ENCODE data around the gene CD38. TPM values are rescaled to one million over a fixed set of nuclear protein-coding genes. Genes with fewer than 3 reads are reported as not detected.
A peak's percentile ranks its signal among the peaks of the same experiment; 100 is the strongest.

Gene CD38
- total and polyA plus RNA-seq, 8 donors = 0.99 to 38.4 (median 1.7) TPM

DNA sequence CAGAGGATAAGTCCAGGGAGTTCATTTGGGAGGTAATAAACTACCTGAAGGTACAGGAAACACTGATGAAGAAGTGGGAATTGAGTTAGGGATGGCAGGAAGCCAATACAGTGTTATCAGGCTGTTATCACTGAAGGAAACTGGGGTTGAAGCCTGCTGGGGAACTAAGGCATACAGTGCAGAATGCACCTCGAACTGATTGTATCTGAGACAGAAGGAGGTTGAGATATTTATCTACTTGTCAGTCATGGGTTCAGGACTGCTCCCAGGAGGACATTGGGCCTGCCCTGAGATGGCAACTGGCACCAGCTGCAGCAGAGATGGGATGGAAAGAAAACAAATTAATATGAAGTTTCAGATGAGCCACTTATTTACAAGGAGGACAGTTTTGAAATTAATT, 35.5 kb upstream of the CD38 start:
- no peak overlapping the region for H3K4me3 ChIP-seq
- TF ChIP-seq, protein P1, sequence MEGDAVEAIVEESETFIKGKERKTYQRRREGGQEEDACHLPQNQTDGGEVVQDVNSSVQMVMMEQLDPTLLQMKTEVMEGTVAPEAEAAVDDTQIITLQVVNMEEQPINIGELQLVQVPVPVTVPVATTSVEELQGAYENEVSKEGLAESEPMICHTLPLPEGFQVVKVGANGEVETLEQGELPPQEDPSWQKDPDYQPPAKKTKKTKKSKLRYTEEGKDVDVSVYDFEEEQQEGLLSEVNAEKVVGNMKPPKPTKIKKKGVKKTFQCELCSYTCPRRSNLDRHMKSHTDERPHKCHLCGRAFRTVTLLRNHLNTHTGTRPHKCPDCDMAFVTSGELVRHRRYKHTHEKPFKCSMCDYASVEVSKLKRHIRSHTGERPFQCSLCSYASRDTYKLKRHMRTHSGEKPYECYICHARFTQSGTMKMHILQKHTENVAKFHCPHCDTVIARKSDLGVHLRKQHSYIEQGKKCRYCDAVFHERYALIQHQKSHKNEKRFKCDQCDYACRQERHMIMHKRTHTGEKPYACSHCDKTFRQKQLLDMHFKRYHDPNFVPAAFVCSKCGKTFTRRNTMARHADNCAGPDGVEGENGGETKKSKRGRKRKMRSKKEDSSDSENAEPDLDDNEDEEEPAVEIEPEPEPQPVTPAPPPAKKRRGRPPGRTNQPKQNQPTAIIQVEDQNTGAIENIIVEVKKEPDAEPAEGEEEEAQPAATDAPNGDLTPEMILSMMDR (IDR thresholded peaks at IDR 0.05) = no peak
- no peaks in the 10 kb centered on the region for H3K27me3 ChIP-seq
- H3K27ac ChIP-seq = no peak overlapping the region
- no peaks in the 10 kb centered on the region for H3K4me1 ChIP-seq
- H3K9me3 ChIP-seq = peaks cover 0 to 13% of the 10 kb centered on the region in 2 donors
- intact Hi-C loops (cut with DNase I) = no loop called here
- peaks cover 0 to 5% of the 10 kb centered on the region in 2 donors for H3K36me3 ChIP-seq
- ATAC-seq (no peak), DNase-seq (no peak)

DNA sequence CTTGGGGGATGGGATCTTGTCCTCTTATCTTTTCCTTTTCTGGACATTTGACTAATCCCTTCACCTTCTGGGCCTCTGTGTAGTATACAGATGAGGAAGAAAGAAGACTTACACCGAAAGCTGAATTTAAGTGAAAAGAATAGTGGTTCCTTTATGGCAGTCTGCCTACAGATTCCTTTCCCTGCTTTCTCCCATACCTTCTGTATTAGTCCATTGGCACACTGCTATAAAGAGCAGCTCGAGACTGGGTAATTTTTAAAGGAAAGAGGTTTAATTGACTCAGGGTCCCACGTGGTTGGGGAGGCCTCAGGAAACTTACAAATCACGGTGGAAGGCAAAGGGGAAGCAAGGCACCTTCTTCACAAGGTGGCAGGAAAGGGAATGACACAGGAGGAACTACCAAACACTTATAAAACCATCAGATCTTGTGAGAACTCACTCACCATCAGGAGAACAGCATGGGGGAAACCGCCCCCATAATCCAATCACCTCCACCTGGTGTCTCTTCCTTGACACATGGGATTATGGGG, 34.0 kb upstream of the CD38 start:
- peaks cover 0 to 13% of the 10 kb centered on the region in 2 donors for H3K9me3 ChIP-seq
- no peak overlapping the region for H3K27ac ChIP-seq
- DNase-seq = no peak
- no peak overlapping the region for H3K4me3 ChIP-seq
- TF ChIP-seq, protein P1 (IDR thresholded peaks at IDR 0.05) = no peak
- no peak for ATAC-seq
- intact Hi-C loops (cut with DNase I) = no loop called here
- H3K4me1 ChIP-seq = no peaks in the 10 kb centered on the region
- no peaks in the 10 kb centered on the region for H3K27me3 ChIP-seq
- no peaks in the 10 kb centered on the region for H3K36me3 ChIP-seq

DNA sequence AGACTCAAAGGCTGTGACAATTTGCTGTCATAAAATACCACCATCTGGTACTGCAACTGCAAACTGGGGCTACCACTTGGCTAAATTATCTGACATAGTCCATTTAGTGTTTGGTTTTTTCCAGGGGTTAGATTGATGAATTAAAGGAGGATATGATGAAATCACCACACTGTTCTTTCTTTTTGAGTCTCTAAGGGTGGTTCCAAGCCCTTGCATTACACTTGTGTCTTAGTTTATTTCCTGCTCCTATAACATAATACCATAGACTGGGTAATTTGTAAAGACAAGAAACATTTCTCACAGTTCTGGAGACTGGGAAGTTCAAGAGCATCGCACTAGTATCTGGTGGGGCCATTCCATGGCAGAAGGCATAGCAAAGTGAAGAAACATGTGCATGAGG, 32.0 kb upstream of the CD38 start:
- Histone ChIP-seq H3K4me1 (no peaks in the 10 kb centered on the region), H3K36me3 (no peaks in the 10 kb centered on the region), H3K27me3 (no peaks in the 10 kb centered on the region), H3K4me3 (no peak overlapping the region), H3K9me3 (peaks cover 0 to 12% of the 10 kb centered on the region in 2 donors), H3K27ac (no peak overlapping the region)
- ATAC-seq (no peak), DNase-seq (no peak)
- TF ChIP-seq, protein P1 (IDR thresholded peaks at IDR 0.05) = no peak
- intact Hi-C loops (cut with DNase I) = no loop called here

DNA sequence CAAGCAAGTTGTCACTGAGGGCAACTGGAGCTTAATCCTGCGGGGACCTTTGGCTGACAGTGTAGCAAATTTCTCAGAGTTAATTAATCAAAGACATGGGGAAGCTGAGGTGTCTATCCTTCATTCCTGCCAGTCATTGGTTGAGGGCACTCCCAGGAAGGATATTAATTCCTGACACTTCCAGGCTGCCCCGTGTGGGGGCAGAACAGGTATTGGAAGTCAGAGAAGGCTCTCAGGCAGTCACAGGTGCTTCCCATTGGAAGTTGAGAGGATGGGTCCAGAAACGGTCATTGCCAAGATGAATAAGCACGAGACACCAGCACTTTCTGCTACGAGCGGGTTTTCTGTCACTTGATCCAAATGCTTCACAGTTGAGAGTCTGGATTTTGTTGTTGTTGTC, 29.1 kb upstream of the CD38 start:
- TF ChIP-seq, protein P1 (IDR thresholded peaks at IDR 0.05) = no peak
- intact Hi-C loops (cut with DNase I) = no loop called here

DNA sequence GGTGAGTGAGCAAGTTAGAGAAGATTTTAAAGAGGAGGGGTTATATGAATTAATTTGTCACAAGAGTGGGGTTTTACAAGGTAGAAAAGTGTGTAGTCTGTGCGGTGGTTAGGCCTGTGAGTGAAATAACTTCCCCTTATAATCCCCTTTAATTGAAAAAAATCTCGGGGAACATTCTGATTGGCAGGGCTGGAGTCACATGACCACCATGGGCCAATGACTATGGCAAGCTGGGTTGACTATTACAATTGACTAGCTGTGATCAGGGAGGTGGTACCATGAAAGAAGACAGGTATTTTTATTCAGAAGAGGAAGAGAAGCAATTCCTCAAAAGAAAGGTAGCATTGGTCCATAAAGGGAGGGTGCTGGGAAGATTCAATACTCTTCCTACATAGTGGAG, 27.0 kb upstream of the CD38 start:
- DNase-seq (no peak), ATAC-seq (no peak)
- TF ChIP-seq, protein P1 (IDR thresholded peaks at IDR 0.05) = no peak
- H3K36me3 ChIP-seq = no peaks in the 10 kb centered on the region
- peaks cover 0 to 12% of the 10 kb centered on the region in 2 donors for H3K4me1 ChIP-seq
- no peaks in the 10 kb centered on the region for H3K27me3 ChIP-seq
- H3K9me3 ChIP-seq = no peaks in the 10 kb centered on the region
- H3K4me3 ChIP-seq = no peak overlapping the region
- intact Hi-C loops (cut with DNase I) = no loop called here
- no peak overlapping the region for H3K27ac ChIP-seq

More for the DNA sequence above, 29.1 kb upstream of the CD38 start:
- Histone ChIP-seq H3K36me3 (no peaks in the 10 kb centered on the region), H3K4me1 (peaks cover 0 to 6% of the 10 kb centered on the region in 2 donors), H3K4me3 (no peak overlapping the region), H3K9me3 (no peaks in the 10 kb centered on the region), H3K27ac (no peak overlapping the region), H3K27me3 (no peaks in the 10 kb centered on the region)
- DNase-seq = no peak
- ATAC-seq = peak; percentile 48

Data from left lung (tissue), 10 donors.